HG02981 (cell line): ENCODE measurements around the gene DNAI4.
A peak's percentile ranks its signal among the peaks of the same experiment; 100 is the strongest.
"Not testable (repeated sequence)": the region's sequence is repeated elsewhere in the genome, so short reads cannot be mapped to it uniquely, and the experiment has no call there.

Source experiments
- ATAC-seq: cut with Tn5 transposase; IDR thresholded peaks from one replicate; pipeline ENCODE4 v1.9.1; 2021; ENCODE audit warnings: mild to moderate bottlenecking, moderate library complexity; ENCODE audit not compliant: unreplicated experiment

DNAI4 gene

GRCh38 chr1:66924756-66925557 is at the start of gene DNAI4, which contains the start of gene MIER1:
TSS of gene DNAI4 (minus strand) at chr1:66924856. CDS start at chr1:66924831, 25 bp downstream.
TSS of gene MIER1 (plus strand) at chr1:66924990. CDS start at chr1:66925029, 39 bp downstream.
- ATAC-seq = peak; percentile 92

- no peak for ATAC-seq
Measured at GRCh38 chr1:66968574-66968973, 43.9 kb upstream of the DNAI4 start.

- ATAC-seq = not testable (repeated sequence)
Measured at GRCh38 chr1:66966188-66966873, 41.7 kb upstream of the DNAI4 start.

GRCh38 chr1:66957938-66958337 is 33.3 kb upstream of the DNAI4 start:
- no peak for ATAC-seq

- peak; percentile 87 for ATAC-seq
Measured at GRCh38 chr1:66954208-66954607, 29.6 kb upstream of the DNAI4 start.

GRCh38 chr1:66951513-66951912 is 26.9 kb upstream of the DNAI4 start:
- no peak for ATAC-seq

GRCh38 chr1:66947267-66947666 is 22.6 kb upstream of the DNAI4 start:
- ATAC-seq = no peak

- no peak for ATAC-seq
Measured at GRCh38 chr1:66945316-66945715, 20.7 kb upstream of the DNAI4 start.

GRCh38 chr1:66944330-66945274 is 19.9 kb upstream of the DNAI4 start:
- ATAC-seq = no peak

- ATAC-seq = no peak
Measured at GRCh38 chr1:66943361-66943969, 18.8 kb upstream of the DNAI4 start.

- ATAC-seq = no peak
Measured at GRCh38 chr1:66940981-66941380, 16.3 kb upstream of the DNAI4 start.

GRCh38 chr1:66938613-66939012 is 14.0 kb upstream of the DNAI4 start:
- ATAC-seq = no peak

GRCh38 chr1:66937529-66938234 is 13.0 kb upstream of the DNAI4 start:
- ATAC-seq = no peak

GRCh38 chr1:66933887-66934700 is 9.4 kb upstream of the DNAI4 start:
- no peak for ATAC-seq

- no peak for ATAC-seq
Measured at GRCh38 chr1:66932291-66932690, 7.6 kb upstream of the DNAI4 start.

- ATAC-seq = no peak
Measured at GRCh38 chr1:66931590-66931989, 6.9 kb upstream of the DNAI4 start.

- ATAC-seq = no peak
Measured at GRCh38 chr1:66930823-66931174, 6.1 kb upstream of the DNAI4 start.

GRCh38 chr1:66929999-66930822 is 5.6 kb upstream of the DNAI4 start:
- peak; percentile 60 for ATAC-seq

GRCh38 chr1:66929691-66929998 is 5.0 kb upstream of the DNAI4 start:
- ATAC-seq = no peak
